ENCODE measurements around the gene CIROP. TPM values are rescaled to one million over a fixed set of nuclear protein-coding genes. Genes with fewer than 3 reads are reported as not detected.

The CIROP gene
- total and polyA plus RNA-seq, 9 of the 15 experiments (the other 6 are each of a cell fraction or from before 2014, with no cell fraction given), result not detected

DNA sequence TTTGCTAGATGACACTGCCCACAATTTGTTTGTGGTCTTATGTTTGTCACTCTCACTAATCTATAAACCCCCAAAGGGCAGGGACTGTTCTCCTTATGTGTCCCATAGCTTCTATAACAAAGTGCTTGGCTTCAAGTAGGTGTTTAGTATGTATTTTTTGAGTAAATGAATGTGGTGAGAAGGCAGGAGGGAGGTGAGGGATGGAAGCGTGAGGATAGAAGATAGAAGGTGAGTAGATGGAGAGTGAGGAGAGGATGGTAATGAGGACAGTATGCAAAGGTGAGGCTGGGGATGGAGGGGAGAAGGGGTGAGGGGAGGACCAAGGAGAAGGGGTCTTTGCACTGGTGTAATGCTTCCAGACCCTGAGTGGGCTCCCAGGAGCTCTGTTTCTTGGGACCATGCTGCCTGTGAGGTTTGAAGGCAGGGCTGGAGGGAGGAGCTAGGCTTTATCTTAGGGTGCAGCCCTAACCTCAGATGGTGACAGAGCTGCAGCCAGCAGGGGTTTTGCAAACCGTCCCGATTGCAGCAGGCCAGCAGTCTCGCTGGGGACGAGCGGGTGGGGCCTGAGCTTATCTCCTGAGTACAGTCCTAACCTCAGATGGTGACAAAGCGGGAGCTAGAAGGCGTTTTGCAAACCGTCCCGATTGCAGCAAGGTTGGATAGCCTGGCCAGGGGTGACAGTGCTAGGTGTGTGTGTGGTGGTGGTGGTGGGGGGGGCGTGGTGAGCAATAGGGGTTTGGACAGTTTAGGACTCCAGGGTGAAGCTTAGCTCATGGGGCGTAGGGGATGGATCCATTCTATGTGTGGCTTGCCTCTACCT lies 7.8 kb upstream of the CIROP start (continued):
- TF ChIP-seq PCBP2 (IDR thresholded peaks at IDR 0.05; ENCODE audit: low read depth, low read length, poor library complexity, severe bottlenecking), result no peak
- peak; percentile 91 for TF ChIP-seq CC2D1A (IDR thresholded peaks at IDR 0.05)
- TF ChIP-seq ZKSCAN3 (CRISPR knock-in tag; IDR thresholded peaks at IDR 0.05), result no peak
- peak; percentile 100 for TF ChIP-seq PHF21A (IDR thresholded peaks at IDR 0.05; ENCODE audit: borderline replicate concordance, low read depth)
- no peak for TF ChIP-seq SETDB1 (IDR thresholded peaks at IDR 0.05; ENCODE audit: low read length)
- TF ChIP-seq NUFIP1 (IDR thresholded peaks at IDR 0.05; ENCODE audit: partially characterized antibody), result no peak
- TF ChIP-seq RBM22 (IDR thresholded peaks at IDR 0.05; ENCODE audit: low read depth, low read length, poor library complexity, severe bottlenecking), result no peak
- TF ChIP-seq C11orf30 (IDR thresholded peaks at IDR 0.05; ENCODE audit: low read depth), result peak; percentile 68
- TF ChIP-seq ZBTB17 (CRISPR knock-in tag; IDR thresholded peaks at IDR 0.05), result peak; percentile 56; the same call in 1 of the 2 replicates
- 0 out of 2 replicates have a peak, but pooled peaks have one; percentile 62 for TF ChIP-seq MECOM (CRISPR knock-in tag; IDR thresholded peaks at IDR 0.05)
- peak; percentile 93 for TF ChIP-seq CXXC5 (CRISPR knock-in tag; IDR thresholded peaks at IDR 0.05)
- peak; percentile 74; the same call in 1 of the 2 replicates for TF ChIP-seq ZKSCAN1 (IDR thresholded peaks at IDR 0.05; ENCODE audit: low read depth, low read length)
- peak; percentile 67; the same call in 1 of the 2 replicates for TF ChIP-seq KLF1 (tag; IDR thresholded peaks at IDR 0.05)
- peak; percentile 88 for TF ChIP-seq HDAC3 (IDR thresholded peaks at IDR 0.05; ENCODE audit: borderline replicate concordance, partially characterized antibody)
- TF ChIP-seq SP1 (CRISPR knock-in tag; IDR thresholded peaks at IDR 0.05), result peak; percentile 89
- TF ChIP-seq SIRT6 (IDR thresholded peaks at IDR 0.05; ENCODE audit: low read depth, low read length), result no peak
- TF ChIP-seq, protein P1, sequence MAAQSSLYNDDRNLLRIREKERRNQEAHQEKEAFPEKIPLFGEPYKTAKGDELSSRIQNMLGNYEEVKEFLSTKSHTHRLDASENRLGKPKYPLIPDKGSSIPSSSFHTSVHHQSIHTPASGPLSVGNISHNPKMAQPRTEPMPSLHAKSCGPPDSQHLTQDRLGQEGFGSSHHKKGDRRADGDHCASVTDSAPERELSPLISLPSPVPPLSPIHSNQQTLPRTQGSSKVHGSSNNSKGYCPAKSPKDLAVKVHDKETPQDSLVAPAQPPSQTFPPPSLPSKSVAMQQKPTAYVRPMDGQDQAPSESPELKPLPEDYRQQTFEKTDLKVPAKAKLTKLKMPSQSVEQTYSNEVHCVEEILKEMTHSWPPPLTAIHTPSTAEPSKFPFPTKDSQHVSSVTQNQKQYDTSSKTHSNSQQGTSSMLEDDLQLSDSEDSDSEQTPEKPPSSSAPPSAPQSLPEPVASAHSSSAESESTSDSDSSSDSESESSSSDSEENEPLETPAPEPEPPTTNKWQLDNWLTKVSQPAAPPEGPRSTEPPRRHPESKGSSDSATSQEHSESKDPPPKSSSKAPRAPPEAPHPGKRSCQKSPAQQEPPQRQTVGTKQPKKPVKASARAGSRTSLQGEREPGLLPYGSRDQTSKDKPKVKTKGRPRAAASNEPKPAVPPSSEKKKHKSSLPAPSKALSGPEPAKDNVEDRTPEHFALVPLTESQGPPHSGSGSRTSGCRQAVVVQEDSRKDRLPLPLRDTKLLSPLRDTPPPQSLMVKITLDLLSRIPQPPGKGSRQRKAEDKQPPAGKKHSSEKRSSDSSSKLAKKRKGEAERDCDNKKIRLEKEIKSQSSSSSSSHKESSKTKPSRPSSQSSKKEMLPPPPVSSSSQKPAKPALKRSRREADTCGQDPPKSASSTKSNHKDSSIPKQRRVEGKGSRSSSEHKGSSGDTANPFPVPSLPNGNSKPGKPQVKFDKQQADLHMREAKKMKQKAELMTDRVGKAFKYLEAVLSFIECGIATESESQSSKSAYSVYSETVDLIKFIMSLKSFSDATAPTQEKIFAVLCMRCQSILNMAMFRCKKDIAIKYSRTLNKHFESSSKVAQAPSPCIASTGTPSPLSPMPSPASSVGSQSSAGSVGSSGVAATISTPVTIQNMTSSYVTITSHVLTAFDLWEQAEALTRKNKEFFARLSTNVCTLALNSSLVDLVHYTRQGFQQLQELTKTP (IDR thresholded peaks at IDR 0.05; ENCODE audit: low read depth in 1 of 2, partially characterized antibody in 2 of 2), result peak; percentile 54 to 90
- TF ChIP-seq, protein P2, sequence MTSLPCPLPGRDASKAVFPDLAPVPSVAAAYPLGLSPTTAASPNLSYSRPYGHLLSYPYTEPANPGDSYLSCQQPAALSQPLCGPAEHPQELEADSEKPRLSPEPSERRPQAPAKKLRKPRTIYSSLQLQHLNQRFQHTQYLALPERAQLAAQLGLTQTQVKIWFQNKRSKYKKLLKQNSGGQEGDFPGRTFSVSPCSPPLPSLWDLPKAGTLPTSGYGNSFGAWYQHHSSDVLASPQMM (CRISPR knock-in tag; IDR thresholded peaks at IDR 0.05), result no peak
- no peak for TF ChIP-seq SAFB (IDR thresholded peaks at IDR 0.05; ENCODE audit: borderline replicate concordance, low read depth, low read length)
- TF ChIP-seq MEF2A (IDR thresholded peaks at IDR 0.05; ENCODE audit: control insufficient read depth, low read depth, low read length), result peak; percentile 33; the same call in 1 of the 2 replicates
- TF ChIP-seq NR4A1 (CRISPR knock-in tag; IDR thresholded peaks at IDR 0.05), result no peak
- TF ChIP-seq NR4A1 (tag; IDR thresholded peaks at IDR 0.05), result peak; percentile 75

Measured in K562 (cell line).